Neural progenitor cell (in vitro differentiated cells): ENCODE data around the gene SLC9A5.

Experiments used
- CTCF ChIP-seq: fragments of 200-600 bp; sonication (generic); IDR thresholded peaks from 2 replicates; pipeline ENCODE4 v1.5.1; 2017; ENCODE audit warnings: antibody characterized with exemption, mild to moderate bottlenecking
- EZH2 ChIP-seq: fragments of 200-600 bp; sonication (generic); IDR thresholded peaks from 2 replicates; pipeline ENCODE4 v1.6.1; 2017; ENCODE audit warnings: antibody characterized with exemption, mild to moderate bottlenecking, moderate library complexity
- EZH2phosphoT487 ChIP-seq: fragments of 200-600 bp; sonication (generic); IDR thresholded peaks from 2 replicates; pipeline ENCODE4 v1.6.1; 2017; ENCODE audit warnings: antibody characterized with exemption

DNA sequence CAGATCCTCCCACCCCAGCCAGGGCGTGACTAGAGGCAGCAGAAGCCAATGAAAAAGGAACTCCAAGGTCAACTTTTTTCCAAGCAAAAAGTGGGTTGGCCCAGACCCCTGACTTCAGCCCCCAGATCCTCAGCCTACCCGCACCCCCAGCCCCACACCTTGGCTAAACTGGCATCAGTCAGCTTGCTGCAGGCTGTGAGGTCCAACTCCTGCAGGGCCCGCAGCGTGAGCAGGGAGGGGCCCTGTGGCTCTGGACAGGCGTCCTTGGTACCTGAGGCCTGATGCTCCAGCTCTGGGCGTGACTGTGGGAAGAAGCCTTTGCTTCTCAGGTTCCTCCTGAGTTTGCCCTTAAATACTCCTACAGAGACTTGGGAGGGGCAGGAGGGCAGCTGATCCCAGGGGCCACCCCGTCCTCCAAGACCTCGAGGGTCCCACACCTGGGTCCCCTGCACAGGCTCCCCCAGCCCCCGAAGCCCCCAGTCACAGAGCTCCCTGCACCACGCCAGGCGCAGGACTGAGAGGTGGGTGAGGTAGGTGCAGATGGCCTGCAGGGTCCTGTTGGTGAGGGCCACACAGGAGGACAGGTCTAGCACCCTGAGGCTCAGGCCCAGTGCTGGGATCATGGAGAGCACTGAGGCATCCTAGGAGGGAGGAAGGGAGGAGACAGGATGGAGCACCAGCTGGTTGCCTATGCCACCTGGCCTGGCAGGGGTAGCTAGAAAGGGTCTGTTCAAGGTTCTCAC, 40.5 kb upstream of the SLC9A5 start:
- TF ChIP-seq CTCF (no peak), EZH2 (no peak), EZH2phosphoT487 (no peak)
